GM19438 (cell line): ENCODE data around the gene GAS7.

Experiments used
- ATAC-seq: cut with Tn5 transposase; IDR thresholded peaks from one replicate; pipeline ENCODE4 v1.9.1; 2021; ENCODE audit warnings: low read depth; ENCODE audit not compliant: unreplicated experiment

The GAS7 gene

DNA sequence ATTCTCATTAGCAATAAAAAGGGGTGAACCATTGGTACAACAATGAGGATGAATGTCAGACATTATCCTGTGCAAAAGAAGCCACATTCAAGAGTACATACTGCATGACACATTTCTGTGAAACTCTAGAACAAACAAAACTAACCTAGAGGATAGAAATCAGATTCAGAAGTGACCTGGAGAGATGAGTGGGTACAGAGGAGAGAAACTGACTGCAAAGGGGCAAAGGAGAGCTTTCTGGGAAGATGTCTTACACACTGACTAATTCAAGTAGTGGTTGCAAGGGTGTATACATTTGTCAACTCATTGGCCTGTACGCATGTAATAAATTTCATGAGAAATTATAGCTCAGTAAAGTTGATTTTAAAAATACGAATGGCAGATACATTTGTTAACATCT is 115.6 kb downstream of the GAS7 start:
- ATAC-seq, result no peak

DNA sequence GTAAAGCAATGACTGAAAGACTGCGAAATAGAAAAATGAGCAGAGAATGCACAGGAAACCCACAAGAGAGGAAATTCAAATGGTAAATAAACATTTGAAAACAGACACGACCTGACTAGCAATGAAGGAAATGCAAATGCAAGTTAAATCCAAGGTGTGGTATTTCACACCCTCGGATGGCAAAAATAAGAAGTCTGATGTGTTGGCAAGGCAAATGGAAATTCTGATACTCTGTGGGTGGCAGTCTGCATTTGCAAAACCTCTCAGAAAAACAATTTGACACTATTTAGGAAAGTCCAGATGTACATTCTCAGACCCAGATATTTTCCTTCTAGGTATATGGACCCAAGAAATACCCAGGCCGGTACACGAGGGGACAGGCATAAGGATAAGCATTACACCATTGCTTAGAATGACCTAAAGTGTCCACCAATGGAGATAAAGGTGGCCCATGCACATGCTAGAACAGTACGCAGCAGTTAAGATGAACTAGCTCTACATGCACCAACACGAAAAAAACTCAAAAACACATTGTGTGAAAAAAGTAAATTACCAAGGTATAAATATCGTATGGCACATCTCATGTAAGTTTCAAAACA is 116.7 kb downstream of the GAS7 start:
- ATAC-seq, result no peak

DNA sequence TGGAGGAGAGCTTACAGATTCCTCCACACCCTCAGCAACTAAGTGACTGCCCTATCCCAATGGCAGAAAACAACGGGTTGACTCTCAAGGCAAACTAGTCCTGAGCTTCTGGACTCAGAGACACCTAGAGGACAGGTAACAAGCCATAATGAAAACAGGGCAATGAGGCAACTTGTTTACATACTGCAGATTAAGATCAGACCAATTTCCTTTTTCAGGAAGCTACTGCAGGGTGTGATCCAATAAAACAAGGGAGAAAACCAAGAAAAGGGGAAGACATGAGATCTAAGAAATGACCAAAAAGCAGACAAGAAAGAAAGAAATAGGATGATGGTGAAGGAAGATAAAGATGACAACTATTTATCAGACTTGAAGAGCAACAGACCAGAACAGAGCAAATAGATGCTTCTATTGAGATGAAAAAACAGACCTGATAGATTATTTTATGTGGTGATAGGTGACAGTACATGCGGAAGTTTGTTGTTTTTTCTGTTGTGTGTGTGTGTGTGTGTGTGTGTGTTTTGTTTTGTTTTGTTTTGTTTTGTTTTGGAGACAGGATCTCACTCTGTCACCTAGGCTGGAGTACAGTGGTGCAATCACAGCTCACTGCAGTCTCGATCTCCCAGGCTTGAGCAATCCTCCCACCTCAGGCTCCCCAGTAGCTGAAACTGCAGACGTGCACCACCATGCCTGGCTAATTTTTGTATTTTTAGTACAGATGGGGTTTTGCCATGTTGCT is 120.7 kb downstream of the GAS7 start:
- ATAC-seq, result no peak

DNA sequence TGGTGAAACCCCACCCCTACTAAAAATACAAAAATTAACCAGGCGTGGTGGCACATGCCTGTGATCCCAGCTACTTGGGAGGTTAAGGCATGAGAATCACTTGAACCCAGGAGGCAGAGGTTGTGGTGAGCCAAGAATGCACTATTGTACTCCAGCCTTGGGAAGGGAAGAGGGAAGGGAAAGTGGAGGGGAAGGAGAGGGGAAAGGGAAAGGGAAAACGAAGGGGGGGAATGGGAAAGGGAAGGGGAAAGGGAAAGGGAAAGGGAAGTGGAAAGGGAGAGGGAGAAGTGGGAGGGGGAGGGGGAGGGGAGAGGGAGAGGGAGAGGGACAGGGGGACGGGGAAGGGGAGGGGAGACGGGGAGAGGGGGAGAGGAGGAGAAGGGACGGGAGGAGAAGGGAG is 122.5 kb downstream of the GAS7 start:
- ATAC-seq, result no peak

- ATAC-seq, result no peak
Measured at GRCh38 chr17:10073941-10074340, 124.5 kb downstream of the GAS7 start.

DNA sequence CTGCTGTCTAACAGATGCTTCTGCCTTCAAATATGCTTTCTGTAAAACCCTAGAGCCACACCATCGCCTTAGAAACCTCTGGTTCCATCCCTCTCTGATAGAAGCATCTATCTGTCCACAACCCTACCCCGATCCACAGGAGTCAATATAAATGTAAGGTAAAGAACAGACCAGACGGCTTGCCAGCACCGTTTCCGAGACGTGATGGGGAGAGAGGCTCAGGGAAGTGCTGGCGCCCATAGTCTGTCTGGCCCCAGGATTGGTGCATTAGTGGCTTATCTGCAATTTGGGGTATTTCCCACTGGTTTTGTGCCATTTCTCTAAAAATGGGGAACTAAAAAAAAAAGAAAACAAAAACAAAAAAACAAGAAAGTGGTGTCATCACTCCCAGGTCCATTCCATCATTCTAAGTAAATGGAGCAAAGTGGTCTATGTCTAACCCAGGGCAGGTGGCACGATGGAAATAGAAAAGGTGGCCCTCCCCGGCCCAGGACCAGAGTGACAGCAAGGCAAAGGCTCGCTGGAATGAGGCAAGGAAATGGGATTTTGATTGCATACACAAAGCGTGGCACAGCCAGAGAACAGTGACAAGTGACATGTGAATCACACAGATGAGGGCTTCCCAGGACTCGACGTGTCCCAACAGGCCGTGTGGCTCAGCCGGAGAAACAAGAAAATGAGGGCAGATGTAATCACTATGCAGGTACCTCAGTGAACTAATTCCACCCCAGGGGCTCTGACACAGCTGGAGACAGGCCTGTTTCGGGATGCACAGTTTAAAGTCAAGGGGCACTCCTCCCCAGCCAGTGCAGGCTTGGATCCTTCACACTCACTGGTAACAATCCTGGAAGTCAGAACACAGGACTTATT is 125.6 kb downstream of the GAS7 start:
- ATAC-seq, result no peak

DNA sequence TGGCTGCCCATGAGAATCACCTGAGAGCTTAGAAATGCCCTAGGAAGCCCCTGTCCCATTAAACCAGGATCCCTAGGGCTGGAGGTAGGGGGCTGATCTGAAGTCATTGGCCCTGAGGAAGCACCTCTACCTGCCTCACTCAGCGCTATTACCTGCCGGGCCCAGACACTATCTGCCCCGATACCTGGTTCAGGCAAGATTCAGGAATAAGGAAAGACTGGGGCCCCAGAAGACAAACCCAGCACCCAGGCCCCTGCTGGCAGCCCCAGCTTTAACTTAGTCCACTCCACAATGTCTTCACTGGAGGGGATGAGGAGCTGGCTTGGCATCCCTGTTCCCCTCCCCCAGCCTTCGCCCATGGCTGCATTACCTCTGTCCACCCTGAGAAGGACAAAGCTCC is 126.3 kb downstream of the GAS7 start:
- no peak for ATAC-seq

- ATAC-seq, result no peak
Measured at GRCh38 chr17:10071141-10071540, 127.3 kb downstream of the GAS7 start.

GRCh38 chr17:10070690-10071089 is 127.7 kb downstream of the GAS7 start:
- no peak for ATAC-seq

- ATAC-seq, result no peak
Measured at GRCh38 chr17:10069301-10069700, 129.1 kb downstream of the GAS7 start.

DNA sequence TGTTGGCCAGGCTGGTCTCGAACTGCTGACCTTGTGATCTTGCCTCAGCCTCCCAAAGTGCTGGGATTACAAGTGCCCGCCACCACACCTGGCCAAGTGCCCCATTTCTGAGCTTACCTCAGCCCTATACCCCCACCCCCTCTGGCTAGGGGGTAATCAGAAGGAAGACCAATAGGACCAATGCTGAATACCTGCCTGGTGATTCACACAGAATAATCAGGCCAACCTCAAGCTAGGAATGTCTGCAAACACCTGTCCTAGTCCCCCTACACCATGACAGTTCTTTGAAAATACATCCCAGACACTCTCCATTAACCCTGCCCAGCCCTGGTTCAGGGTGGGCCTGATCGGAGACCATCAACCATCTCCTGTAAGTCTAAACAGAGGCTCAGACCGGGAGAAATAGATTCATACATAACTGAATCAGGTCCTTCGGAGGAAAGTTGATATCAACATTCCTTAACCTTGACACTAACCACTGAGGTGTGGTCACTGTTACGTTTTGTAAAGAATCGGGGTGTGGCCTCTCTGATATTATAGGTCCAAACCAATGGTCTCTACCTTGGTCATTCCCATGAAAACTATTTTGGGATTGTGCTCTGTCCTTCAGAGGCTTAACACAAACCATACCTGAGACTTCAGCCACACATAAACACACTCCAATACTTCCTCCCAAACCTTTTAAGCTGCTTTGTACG is 130.8 kb downstream of the GAS7 start:
- no peak for ATAC-seq

DNA sequence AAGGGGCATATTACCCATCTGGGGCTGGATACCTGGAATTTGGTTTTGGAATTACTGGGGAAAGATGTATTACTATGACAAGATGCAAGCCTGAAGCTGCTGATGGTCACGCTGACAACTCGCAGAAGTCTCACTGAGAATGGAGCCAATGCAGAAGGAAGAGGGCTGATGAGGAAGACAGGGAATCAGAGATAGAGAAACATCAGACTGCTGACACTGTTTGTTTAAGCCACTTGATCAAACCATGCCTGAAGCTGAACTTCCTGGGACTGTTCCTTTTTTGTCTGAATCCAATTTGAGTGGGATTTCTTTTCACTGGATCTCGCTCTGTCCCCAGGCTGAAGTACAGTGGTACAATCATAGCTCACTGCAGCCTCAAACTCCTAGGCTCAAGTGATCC is 133.9 kb downstream of the GAS7 start:
- no peak for ATAC-seq

- no peak for ATAC-seq
Measured at GRCh38 chr17:10063730-10064241, 134.6 kb downstream of the GAS7 start.

DNA sequence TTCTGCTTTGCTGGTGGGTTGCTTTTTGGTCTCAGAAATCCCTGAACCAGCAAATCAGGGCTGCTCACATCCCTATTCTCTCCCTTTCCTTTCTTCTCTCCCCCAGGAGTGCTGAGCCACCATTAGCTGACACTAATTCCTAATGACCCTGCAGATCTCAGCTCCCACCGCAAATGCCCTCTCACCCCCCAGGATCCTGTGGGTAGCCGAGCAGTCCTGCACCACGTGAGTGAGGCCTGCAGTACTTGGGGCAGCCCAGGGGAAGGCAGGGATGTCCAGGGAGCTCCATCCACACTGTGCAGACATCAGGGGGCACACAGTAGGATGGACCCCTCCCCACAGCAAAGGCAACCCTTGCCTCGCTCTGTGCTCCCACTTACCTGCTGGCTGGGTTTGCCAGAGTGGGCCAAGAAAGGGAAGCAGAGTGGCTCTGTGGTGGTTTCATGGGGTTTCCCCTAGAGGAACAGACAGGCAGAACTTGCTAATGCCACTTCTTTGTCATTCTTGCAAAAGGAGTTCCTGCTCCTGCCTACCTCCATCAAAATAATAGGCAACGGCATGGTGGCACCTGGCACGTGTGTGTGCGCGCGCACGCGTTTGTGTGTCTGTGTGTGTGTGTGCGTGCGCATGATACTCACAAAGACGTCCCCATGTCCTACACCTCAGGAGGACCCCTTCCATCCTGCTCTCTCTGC is 135.6 kb downstream of the GAS7 start:
- ATAC-seq, result no peak

DNA sequence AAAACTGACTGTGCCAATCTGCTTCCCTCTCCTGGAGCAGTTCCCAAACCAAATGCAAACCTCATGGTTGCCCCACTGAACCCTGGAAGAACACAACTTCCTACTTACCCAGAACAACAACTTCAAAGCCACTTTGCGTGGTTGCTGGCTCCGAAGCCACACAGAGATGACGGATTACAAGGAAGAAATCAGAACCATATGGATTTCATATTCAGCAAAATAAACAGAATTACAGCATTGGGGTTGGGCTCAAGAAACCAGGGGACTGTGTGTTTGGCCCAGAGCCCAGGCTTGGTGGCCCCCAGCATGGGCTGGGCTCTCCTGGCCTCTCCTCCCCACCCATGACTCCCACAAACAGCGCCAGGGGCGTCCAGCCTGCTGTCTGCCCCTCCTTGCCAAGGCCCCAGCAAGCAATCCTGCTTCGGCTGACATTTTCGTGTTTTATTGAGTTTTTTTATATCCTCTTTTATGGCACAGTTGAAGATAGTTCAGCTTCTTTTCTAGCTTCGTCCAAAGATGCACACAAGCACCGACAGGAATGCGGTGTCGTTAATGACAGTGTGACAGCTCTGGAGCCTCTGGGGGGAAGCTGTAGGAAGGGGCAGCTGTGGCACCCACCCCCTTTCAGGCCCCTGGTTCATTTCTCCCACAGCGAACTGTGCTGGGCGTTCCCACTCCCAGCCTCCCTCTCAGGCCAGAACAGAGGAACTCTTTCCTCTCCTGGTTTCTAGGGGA is 137.1 kb downstream of the GAS7 start:
- ATAC-seq, result no peak

DNA sequence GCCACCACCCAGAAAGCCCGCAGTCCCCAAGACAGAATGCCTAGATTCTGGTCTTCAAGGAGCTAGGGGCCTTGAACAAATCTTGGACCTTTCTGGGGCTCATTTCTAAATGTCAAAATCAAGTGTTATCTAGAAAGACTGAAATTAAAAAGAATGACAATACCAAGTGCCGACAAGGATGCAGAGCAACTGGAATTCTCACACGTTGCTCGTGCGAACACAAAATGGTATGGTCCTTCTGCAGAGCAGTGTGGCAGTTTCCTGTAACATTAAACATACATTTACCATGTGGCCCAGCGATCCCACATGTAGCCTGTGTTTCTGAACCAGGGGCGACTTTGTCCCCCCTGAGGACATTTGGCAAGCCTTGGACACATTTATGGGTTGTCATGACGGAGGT is 137.9 kb downstream of the GAS7 start:
- ATAC-seq, result no peak

DNA sequence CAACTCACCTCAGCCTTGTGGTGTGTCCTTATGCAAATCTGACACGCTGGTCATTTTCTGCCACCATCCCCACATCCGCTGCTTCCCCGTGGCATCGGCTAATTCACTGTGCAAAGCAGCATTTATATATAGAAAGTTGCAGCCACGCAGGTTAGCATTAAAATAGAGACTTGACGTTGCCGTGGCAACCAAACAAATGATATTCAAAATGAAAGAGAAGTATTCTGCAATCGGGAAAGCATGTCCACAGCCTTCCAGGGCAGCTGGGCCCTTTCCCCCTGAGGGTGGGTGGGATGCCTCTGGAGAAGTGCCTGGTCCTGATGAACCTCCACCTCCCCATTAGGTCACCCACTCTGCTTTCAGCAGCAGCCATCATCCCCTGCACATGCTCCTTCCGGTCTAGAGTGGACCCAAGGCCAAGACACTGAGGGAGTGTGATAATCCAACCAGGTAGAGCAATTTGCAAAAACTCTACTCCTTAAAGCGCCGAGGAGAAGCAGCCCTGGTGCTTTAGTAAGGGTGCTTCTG is 138.7 kb downstream of the GAS7 start:
- peak; percentile 81 for ATAC-seq

- ATAC-seq, result peak; percentile 8
Measured at GRCh38 chr17:10058921-10059683, 139.3 kb downstream of the GAS7 start.
